Measurements from ENCODE around the gene ZNF740.
"Not testable (repeated sequence)": the region's sequence is repeated elsewhere in the genome, so short reads cannot be mapped to it uniquely, and the experiment has no call there.

Gene ZNF740

GRCh38 chr12:53173085-53173715 is 7.3 kb upstream of the ZNF740 start:
- no peak for DNase-seq

DNA sequence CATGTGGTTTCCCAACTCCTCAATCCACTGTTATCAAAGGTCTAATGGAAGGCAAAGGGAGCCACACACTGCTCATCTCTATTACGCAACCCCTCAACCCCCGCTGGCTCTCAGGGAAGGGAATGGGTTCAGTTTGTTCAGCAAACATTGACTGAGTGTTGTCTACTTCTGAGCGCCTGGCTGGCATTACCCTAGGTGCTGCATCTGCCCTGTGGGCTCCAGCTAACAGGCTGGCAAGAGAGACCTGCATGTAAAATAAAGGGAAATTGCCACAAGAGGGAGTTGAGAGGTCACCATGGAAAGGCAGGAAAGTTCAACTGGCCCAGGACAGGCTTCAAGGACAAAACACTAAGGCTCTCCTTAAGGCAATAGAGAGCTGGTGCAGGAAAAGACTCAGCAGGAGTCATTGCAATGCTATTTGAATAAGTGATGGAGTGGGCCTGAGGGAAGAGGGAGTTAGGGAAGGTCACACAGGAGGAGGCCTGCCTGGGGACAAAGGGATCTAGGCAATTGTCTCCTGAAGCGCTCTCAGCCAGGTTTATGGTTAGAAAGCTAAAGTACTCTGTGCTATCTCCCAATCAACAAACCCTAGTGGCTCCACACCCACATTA is 5.5 kb upstream of the ZNF740 start:
- no peak for DNase-seq

DNA sequence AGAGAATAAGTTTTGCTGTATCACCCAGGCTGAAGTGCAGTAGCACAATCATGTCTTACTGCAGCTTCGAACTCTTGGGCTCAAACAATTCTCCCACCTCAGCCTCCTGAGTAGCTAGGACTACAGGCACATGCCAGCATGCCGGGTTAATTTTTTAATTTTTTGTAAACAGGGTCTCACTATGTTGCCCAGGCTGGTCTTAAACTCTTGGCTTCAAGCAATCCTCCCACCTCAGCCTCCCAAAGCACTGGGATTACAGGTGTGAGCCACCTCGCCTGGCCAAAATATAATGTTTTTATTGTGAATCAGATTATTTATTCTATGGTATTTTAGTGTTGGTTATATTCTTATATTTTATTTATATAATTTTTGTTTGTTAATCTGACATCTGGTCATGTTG is 3.8 kb upstream of the ZNF740 start:
- no peak for DNase-seq

DNA sequence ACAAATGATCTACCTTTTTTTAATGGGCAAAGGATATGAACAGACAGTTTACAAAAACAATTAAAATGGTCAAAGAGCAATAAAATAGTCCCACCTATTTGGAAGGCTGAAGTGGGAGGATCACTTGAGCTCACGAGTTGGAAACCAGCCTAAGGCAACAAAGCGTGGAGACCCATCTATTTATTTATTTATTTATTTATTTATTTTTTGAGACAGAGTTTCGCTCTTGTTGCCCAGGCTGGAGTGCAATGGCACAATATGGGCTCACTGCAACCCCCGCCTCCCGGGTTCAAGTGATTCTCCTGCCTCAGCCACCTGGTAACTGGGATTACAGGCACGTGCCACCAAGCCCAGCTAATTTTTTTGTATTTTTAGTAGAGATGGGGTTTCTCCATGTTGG is 3.1 kb upstream of the ZNF740 start:
- DNase-seq = not testable (repeated sequence)

GRCh38 chr12:53178803-53179202 is 1.7 kb upstream of the ZNF740 start:
- DNase-seq = not testable (repeated sequence)

- no peak for DNase-seq
Measured at GRCh38 chr12:53179687-53180219, 769 bp upstream of the ZNF740 start.

- peak; percentile 89 for DNase-seq
Measured at GRCh38 chr12:53180931-53181645, 566 bp downstream of the ZNF740 start.

- DNase-seq = no peak
Measured at GRCh38 chr12:53181935-53182334, 1.4 kb downstream of the ZNF740 start.

DNA sequence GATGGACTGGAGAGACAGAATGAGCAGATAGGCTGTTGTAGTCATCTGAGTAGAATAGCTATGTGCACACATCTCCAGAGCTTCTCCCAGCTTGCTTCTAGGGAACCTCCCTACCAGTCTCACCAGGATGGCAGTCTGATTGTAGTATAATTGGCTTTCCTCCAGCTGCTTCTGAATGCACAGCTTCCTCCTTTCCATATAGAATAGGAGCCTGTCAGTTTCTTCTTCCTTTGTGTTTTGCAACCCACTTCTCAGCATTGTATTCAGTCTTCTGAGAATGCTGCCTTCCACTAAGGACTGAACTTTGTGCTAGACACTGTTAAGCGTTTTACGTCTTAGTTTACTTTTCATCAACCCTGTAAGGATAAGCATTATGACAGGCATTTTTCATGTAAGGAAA is 2.4 kb downstream of the ZNF740 start:
- DNase-seq = no peak

- DNase-seq = no peak
Measured at GRCh38 chr12:53184828-53185227, 4.3 kb downstream of the ZNF740 start.

GRCh38 chr12:53185582-53186153 is 5.1 kb downstream of the ZNF740 start:
- no peak for DNase-seq

GRCh38 chr12:53186745-53187144 is 6.2 kb downstream of the ZNF740 start:
- DNase-seq = no peak

- DNase-seq = no peak
Measured at GRCh38 chr12:53187145-53187899, 6.8 kb downstream of the ZNF740 start.

GRCh38 chr12:53190108-53190729 is 9.7 kb downstream of the ZNF740 start:
- peak; percentile 63 for DNase-seq

DNA sequence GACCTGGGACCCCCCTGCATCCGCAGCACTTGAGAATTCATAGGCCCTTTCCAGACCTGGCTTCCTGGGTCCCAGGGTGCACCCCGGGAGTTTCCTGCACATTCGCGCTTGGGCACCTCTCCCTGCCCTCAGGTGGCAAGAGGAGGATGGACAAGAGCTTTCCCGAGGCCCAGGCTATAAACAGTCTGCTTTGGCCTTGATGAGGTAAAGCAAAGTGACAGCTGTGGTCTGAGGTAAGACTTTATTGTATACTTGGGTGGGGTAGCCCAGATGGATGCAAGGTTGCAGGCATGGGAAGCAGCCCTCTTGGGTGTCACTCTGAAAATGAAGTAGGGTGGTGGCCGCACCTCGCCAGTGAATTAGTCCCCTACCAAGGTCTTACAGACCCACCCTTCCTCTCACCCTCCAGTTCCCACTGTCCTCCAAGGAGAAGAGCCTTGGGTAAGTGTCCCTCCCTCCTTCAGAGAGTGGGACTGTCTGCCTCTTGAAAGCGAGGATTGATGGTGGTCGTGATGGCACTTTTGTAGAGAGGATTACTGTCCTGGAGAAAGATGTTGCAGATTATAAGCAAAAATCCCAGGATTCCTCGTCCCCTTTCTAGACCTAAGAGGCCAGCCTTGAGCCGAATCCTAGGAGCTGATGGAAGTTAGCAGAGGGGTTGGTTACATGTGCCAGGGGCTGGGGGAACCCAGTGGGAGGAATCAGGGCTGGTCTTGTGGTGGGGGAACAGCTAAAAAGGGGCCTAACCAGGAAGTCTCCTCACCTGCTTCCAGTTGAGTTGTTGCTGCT is 10.8 kb downstream of the ZNF740 start:
- DNase-seq = no peak

GRCh38 chr12:53191885-53192530 is 11.5 kb downstream of the ZNF740 start:
- no peak for DNase-seq

DNA sequence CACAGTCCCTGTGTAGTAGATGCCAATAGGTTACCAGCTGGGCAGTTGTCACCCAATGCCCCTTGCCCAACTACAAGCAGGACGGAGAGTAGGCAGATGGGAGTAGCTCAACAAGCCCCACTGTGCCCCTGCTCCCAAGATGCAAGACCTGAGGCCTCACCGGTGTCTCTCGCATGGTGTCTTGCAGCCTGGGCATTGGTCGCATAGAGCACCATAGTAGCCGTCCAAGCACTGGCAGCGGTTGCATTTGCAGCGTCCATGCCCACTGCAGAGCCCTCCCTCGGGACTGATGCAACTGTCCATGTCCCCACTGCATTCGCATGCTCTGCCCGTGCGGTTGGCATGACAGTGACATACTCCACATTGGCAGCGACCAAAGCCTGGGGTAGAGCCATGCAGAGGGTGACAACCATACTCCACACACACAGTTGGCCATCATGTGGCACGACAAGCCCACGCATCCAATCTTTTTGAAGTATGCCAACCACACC is 12.1 kb downstream of the ZNF740 start:
- DNase-seq = no peak

GRCh38 chr12:53193040-53193439 is 12.5 kb downstream of the ZNF740 start:
- DNase-seq = no peak

GRCh38 chr12:53193985-53194716 is 13.6 kb downstream of the ZNF740 start:
- DNase-seq = no peak

DNA sequence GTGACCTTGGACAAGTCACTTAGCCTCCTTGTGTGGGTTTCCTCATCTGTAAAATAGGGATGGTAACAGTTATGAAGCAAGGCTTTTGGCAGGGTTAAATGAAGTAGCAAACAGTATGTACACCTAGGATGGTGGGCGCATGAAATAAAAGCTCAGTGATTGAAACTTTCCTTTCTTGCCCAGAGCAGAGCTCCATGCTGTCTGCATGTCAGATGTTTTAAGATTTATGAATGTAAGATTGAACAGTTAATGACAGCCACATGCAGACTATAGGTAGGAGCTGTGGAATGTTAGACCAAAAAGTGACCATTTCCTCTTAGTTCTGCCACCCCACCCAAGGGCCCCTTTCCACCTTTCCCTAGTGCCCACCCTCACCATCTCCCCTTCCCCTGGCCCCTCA is 14.5 kb downstream of the ZNF740 start:
- DNase-seq = no peak
